ENCODE data around the gene SPTBN4.

- no peak for TF ChIP-seq CTCF (conservative IDR thresholded peaks at IDR 0.05; ENCODE audit: low read depth, low read length)
- TF ChIP-seq CEBPB (IDR thresholded peaks at IDR 0.05; ENCODE audit: low read depth, low read length) = no peak
- no peak for TF ChIP-seq POLR2A (IDR thresholded peaks at IDR 0.05; ENCODE audit: low read depth, low read length)
These were observed 146.3 kb downstream of the SPTBN4 start for GRCh38 chr19:40612831-40613689.
